DOHH2 (cell line): ENCODE measurements around the gene TIAM2.
"Not testable (repeated sequence)": the region's sequence is repeated elsewhere in the genome, so short reads cannot be mapped to it uniquely, and the experiment has no call there.

Source experiments
- H3F3A ChIP-seq: fragments of 200-600 bp; sonication (generic), shearing (Covaris generic); 2 replicates; pipeline ENCODE4 v1.6.0; 2016; ENCODE audit warnings: antibody characterized with exemption, mild to moderate bottlenecking; ENCODE audit not compliant: control insufficient read depth, insufficient read depth
- H3K27ac ChIP-seq: fragments of 200-600 bp; sonication (generic); 2 replicates; pipeline ENCODE4 v1.5.1; 2014; ENCODE audit warnings: low read depth, mild to moderate bottlenecking, low read length, moderate library complexity
- H3K27me3 ChIP-seq: fragments of 200-600 bp; sonication (generic); 2 replicates; pipeline ENCODE4 v1.6.1; 2014; ENCODE audit warnings: mild to moderate bottlenecking, low read length, mixed read lengths; ENCODE audit not compliant: control insufficient read depth
- H3K36me3 ChIP-seq: fragments of 200-600 bp; sonication (generic); 2 replicates; pipeline ENCODE4 v1.6.1; 2014; ENCODE audit warnings: mild to moderate bottlenecking, low read length, moderate library complexity, mixed read lengths; ENCODE audit not compliant: control insufficient read depth
- H3K4me1 ChIP-seq: fragments of 200-600 bp; sonication (generic); 2 replicates; pipeline ENCODE4 v1.6.1; 2014; ENCODE audit warnings: mild to moderate bottlenecking, low read length, mixed read lengths; ENCODE audit not compliant: control insufficient read depth
- H3K4me2 ChIP-seq: fragments of 200-600 bp; sonication (generic); 2 replicates; pipeline ENCODE4 v1.6.0; 2014; ENCODE audit warnings: mild to moderate bottlenecking, low read length, moderate library complexity
- H3K4me3 ChIP-seq: fragments of 200-600 bp; sonication (generic); 2 replicates; pipeline ENCODE4 v1.5.1; 2014; ENCODE audit warnings: mild to moderate bottlenecking, low read length, mixed read lengths
- H3K79me2 ChIP-seq: fragments of 200-600 bp; sonication (generic); 2 replicates; pipeline ENCODE4 v1.6.1; 2014; ENCODE audit warnings: mild to moderate bottlenecking, low read length, mixed read lengths; ENCODE audit not compliant: control insufficient read depth
- H3K9me2 ChIP-seq: fragments of 200-600 bp; sonication (generic); replicated peaks from 2 replicates; pipeline ENCODE4 v1.6.1; 2014; ENCODE audit warnings: mild to moderate bottlenecking, low read length, mixed read lengths; ENCODE audit not compliant: control insufficient read depth
- H3K9me3 ChIP-seq: fragments of 200-600 bp; sonication (generic); 2 replicates; pipeline ENCODE4 v1.6.1; 2014; ENCODE audit warnings: antibody characterized with exemption, low read length, mixed read lengths; ENCODE audit not compliant: control insufficient read depth, insufficient read depth
- H4K20me1 ChIP-seq: fragments of 200-600 bp; sonication (generic); 2 replicates; pipeline ENCODE4 v1.6.0; 2014; ENCODE audit warnings: low read depth, mild to moderate bottlenecking, antibody characterized with exemption, low read length, moderate library complexity; ENCODE audit not compliant: control insufficient read depth, insufficient read depth
- CTCF ChIP-seq: fragments of 200-600 bp; sonication (generic); IDR thresholded peaks from one replicate; pipeline ENCODE4 v1.5.1; 2014; ENCODE audit warnings: antibody characterized with exemption, mild to moderate bottlenecking, low read depth, low read length; ENCODE audit not compliant: poor library complexity, severe bottlenecking
- EZH2phosphoT487 ChIP-seq: fragments of 200-600 bp; sonication (generic); IDR thresholded peaks from 2 replicates; pipeline ENCODE4 v1.6.1; 2017; ENCODE audit warnings: borderline replicate concordance, mild to moderate bottlenecking, antibody characterized with exemption, low read length, moderate library complexity, mixed read lengths

Gene TIAM2

GRCh38 chr6:155267411-155267810, 272.3 kb downstream of the TIAM2 start:
- Histone ChIP-seq H4K20me1 (no peaks in the 10 kb centered on the region), H3K36me3 (peaks cover 41% of the 10 kb centered on the region), H3K9me3 (no peaks in the 10 kb centered on the region), H3K4me3 (no peak overlapping the region), H3F3A (no peaks in the 10 kb centered on the region), H3K9me2 (no peaks in the 10 kb centered on the region), H3K4me1 (peaks cover 2% of the 10 kb centered on the region; the same call in 1 of the 2 replicates), H3K27me3 (no peaks in the 10 kb centered on the region), H3K27ac (no peak overlapping the region), H3K4me2 (no peak overlapping the region), H3K79me2 (peaks cover 8% of the 10 kb centered on the region; the same call in 1 of the 2 replicates)
- TF ChIP-seq CTCF, result no peak
- no peak for TF ChIP-seq EZH2phosphoT487

GRCh38 chr6:155268088-155268867, 273.2 kb downstream of the TIAM2 start:
- not testable (repeated sequence) for H3K4me3 ChIP-seq, H3K4me1 ChIP-seq, H3K9me3 ChIP-seq, H4K20me1 ChIP-seq, H3K27me3 ChIP-seq, H3K79me2 ChIP-seq, H3K27ac ChIP-seq, H3K4me2 ChIP-seq, H3F3A ChIP-seq, H3K9me2 ChIP-seq
- TF ChIP-seq CTCF, result peak; percentile 66
- H3K36me3 ChIP-seq, result peaks cover 47% of the 10 kb centered on the region

GRCh38 chr6:155269765-155270164, 274.6 kb downstream of the TIAM2 start:
- peaks cover 3% of the 10 kb centered on the region; the same call in 1 of the 2 replicates for H3K79me2 ChIP-seq
- no peak for TF ChIP-seq EZH2phosphoT487
- TF ChIP-seq CTCF, result no peak
- no peaks in the 10 kb centered on the region for H4K20me1 ChIP-seq

More at GRCh38 chr6:155269765-155270164, 274.6 kb downstream of the TIAM2 start:
- Histone ChIP-seq H3K4me1 (no peaks in the 10 kb centered on the region), H3K4me3 (no peak overlapping the region), H3K27ac (no peak overlapping the region), H3K36me3 (peaks cover 52% of the 10 kb centered on the region), H3K9me2 (no peaks in the 10 kb centered on the region), H3F3A (no peaks in the 10 kb centered on the region), H3K27me3 (no peaks in the 10 kb centered on the region), H3K9me3 (no peaks in the 10 kb centered on the region), H3K4me2 (no peak overlapping the region)
